Muscle of back (tissue), 11 donors: ENCODE results near the gene FZR1. TPM values are rescaled to one million over a fixed set of nuclear protein-coding genes. Genes with fewer than 3 reads are reported as not detected.
"Not testable (repeated sequence)": the region's sequence is repeated elsewhere in the genome, so short reads cannot be mapped to it uniquely, and the experiment has no call there.

Experiments used
- DNase-seq, 3 donors: peaks; one replicate each; pipeline versions ENCODE4 v3.0.0 to v3.0.0-alpha.2; 2013
- polyA plus RNA-seq, 10 donors: library from polyadenylated mRNA; unstranded; fragments of 120-200 nt; gene quantifications; one replicate each; pipeline ENCODE4 v1.2.1, GENCODE V29; 2013; ENCODE audit not compliant: insufficient read length in 10 of 10

FZR1 gene
- polyA plus RNA-seq, 10 donors: 24.6 to 34.3 (median 27.1) TPM

DNA sequence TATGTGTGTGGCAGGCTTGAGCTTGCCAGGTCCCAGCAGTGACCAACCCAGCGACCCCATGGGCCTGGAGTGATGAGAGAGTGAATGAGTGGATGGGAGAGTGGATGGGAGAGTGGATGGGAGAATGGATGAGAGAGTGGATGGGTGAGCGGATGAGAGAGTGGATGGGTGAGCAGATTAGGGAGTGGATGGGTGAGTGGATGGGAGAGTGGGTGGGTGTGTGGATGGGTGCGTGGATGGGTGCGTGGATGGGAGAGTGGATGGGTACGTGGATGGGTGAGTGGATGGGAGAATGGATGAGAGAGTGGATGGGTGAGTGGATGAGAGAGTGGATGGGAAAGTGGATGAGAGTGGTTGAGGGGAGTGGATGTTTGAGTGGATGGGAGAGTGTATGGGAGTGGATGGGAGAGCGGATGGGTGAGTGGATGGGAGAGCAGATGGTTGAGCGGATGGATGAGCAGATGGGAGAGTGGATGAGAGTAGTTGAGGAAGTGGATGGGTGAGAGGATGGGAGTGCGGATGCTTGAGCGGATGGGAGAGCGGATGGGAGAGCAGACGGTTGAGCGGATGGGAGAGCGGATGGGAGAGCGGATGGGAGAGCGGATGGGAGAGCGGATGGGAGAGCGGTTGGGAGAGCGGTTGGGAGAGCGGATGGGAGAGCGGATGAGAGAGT, 22.6 kb downstream of the FZR1 start:
- no peak for DNase-seq

GRCh38 chr19:3529299-3529698, 23.2 kb downstream of the FZR1 start:
- DNase-seq: not testable (repeated sequence)

GRCh38 chr19:3530389-3530788, 24.3 kb downstream of the FZR1 start:
- no peak for DNase-seq

DNA sequence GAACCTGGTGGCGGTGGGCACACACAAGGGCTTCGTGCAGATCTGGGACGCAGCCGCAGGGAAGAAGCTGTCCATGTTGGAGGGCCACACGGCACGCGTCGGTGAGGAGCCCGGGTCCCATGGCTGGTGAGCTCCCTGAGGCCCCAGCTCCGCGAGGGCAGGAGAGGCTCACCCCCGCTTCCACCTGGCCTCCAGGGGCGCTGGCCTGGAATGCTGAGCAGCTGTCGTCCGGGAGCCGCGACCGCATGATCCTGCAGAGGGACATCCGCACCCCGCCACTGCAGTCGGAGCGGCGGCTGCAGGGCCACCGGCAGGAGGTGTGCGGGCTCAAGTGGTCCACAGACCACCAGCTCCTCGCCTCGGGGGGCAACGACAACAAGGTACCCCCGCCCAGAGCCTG, 25.6 kb downstream of the FZR1 start:
- DNase-seq: no peak

DNA sequence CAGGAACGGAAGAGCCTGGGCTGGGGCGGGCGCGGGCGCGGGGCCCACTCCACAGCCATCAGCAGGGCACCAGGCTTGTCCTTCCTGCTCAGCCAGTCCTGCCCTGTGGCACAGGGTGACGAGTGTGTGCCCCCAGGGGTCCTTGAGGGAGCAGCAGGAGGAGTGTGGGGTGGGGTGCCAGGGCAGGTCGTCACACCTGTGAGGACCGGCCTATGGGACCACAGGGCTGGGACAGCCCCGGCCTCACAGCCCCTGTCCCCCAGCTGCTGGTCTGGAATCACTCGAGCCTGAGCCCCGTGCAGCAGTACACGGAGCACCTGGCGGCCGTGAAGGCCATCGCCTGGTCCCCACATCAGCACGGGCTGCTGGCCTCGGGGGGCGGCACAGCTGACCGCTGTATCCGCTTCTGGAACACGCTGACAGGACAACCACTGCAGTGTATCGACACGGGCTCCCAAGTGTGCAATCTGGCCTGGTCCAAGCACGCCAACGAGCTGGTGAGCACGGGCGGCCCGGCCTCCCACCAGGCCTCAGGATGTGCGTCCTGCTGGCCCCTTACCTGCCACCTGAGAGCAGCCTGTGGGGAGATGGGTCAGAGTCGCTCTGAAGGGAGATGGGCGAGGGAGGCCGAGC, 26.2 kb downstream of the FZR1 start:
- DNase-seq: no peak

DNA sequence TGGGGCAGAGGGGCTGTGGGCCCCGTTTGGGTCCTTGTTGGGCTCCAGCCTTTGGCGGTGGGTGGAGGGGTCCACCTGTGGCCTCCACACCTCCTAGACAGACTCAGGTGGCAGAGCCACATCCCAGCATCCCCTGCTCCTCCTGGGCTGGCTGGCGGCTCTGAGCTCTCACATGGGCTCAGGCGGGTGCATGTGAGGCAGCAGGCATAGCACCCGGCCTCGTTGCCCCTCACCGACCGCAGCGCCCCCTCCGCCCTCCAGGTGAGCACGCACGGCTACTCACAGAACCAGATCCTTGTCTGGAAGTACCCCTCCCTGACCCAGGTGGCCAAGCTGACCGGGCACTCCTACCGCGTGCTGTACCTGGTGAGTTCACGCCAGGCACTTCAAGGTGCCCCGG, 26.9 kb downstream of the FZR1 start:
- no peak for DNase-seq

- DNase-seq: no peak
Observed at GRCh38 chr19:3533563-3534216, 27.6 kb downstream of the FZR1 start.

- no peak for DNase-seq
Observed at GRCh38 chr19:3534375-3535234, 28.5 kb downstream of the FZR1 start.

DNA sequence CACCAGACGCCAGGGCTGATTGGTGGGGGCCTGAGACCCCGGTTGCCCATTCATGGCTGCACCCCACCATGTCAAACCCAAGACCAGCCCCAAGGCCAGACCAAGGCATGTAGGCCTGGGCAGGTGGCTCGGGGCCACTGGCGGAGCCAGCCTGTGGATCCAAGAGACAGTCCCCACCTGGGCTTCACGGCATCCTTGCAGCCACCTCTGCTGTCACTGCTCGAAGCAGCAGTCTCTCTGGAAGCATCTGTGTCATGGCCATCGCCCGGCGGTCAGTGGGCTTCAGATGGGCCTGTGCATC, 29.1 kb downstream of the FZR1 start:
- DNase-seq: no peak

GRCh38 chr19:3535563-3535965, 29.5 kb downstream of the FZR1 start:
- DNase-seq: no peak

DNA sequence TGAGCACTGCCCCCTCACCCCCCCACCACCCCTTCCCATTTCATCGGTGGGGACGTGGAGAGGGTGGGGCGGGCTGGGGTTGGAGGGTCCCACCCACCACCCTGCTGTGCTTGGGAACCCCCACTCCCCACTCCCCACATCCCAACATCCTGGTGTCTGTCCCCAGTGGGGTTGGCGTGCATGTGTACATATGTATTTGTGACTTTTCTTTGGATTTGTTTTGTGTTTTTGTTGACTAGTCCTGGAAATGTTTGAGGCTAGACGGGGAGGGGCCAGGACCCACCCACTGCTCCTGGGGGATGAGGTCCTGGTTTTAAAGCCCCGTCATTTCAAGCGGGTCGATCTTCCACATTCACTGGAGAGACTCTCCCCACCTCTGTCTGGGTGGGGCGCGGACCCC, 29.9 kb downstream of the FZR1 start:
- DNase-seq: no peak

DNA sequence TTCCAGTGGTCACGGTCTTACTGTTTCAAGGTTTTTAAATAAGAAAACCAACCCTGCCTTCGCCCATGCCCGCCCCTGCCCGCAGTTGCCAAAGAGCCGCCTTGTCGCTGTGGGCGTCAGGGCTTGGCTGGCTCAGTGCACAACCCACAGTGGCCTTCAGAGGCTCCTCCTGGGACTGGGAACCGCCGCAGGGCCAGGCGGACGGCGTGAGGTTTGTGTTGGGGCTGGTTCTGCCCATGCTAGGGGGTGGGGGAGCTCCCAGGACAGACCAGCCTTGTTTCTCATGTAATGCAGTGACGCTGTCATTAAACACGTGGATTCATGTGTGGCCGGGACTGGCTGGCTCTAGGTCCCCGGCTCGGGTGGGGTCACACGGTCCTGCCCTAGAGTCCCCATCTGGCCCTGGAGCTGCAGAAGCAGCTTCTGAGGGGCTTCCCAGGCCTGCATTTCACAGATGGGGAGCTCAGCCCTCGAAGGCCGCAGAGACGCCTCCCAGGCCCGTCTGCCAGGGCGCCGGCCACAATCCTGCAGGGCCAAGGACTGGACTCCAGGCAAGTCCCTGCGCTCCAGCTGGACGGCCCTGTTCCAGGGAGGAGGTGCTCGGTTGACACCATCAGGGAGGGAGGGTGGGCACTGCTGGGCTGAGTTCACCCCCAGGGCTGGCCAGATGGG, 30.5 kb downstream of the FZR1 start:
- no peak for DNase-seq

- DNase-seq: no peak
Observed at GRCh38 chr19:3537101-3537437, 31.0 kb downstream of the FZR1 start.

DNA sequence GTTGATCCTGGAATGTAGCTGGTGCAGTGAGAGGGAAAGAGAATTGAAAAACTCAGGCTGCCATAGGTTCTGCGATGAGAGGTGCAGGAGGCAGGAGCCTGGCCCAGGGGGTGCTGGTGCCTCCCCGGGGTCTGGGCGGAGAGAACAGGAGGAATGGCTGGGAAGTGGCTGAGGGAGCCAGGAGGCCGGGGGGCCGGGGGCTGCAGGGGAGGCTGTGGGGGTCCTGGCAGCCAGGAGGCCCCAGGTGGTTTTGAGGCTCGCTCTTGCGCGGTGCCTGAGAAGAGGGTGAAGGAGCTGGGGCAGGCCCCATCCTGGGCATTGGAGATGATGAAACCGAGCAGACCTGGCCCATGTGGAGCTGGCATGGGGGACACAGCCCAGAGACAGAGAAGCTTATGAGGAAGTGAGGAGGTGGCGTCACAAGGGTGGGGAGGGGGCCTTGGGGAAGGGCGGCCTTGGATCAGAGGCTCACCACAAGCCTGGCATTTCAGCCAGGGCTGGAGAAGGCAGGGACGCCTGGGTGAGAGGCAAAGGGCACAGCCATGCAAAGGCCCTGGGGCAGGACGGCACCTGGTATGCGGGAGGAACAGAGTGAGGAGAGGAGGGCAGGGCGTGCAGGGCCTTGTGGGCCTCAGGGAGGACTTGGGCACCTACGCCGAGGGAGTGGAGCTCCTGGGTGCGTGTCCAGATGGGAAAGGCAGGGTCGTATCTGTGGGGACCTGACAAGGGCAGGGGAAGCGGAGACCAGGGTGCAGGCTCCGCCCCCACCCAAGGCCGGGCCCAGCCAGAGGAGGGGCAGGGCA, 31.5 kb downstream of the FZR1 start:
- DNase-seq: no peak

DNA sequence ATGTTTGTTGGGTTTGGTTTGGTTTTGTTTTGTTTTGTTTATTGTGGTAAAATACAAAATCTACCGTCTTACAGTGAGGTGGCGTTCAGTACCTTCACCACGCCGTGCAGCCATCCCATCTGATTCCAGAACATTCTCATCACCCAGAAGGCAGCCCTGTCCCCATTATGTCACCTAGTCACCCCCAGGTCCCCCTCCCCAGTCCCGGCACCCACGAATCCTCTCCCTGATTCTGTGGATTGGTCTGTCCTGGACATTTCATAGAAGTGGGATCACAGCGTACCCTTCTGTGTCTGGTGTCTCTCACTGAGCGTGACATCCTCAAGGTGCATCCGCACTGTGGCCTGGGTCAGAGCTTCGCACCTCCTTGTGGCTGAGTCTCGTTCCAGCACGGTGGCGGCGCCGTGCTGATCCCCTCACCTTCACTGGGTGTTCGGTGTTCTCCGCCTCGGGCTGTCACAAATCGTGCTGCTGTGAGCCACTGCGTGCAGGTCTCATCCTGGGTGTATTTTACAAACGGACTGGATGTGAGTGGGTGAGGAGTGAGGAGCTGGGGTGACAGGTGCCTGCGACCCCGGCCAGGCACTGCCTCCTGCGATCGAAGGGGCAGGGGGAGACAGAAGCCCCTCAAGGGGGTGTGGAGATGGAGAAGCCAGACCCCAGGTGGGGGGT, 32.3 kb downstream of the FZR1 start:
- no peak for DNase-seq

GRCh38 chr19:3538965-3539755, 33.0 kb downstream of the FZR1 start, which contains the start of gene TEKTIP1:
TSS of gene TEKTIP1 (plus strand) at chr19:3539174. CDS start at chr19:3539178, 4 bp downstream.
- no peak for DNase-seq

- no peak for DNase-seq
Observed at GRCh38 chr19:3539756-3540118, 33.6 kb downstream of the FZR1 start.

- no peak for DNase-seq
Observed at GRCh38 chr19:3543150-3544057, 37.3 kb downstream of the FZR1 start.

GRCh38 chr19:3544058-3544376, 37.9 kb downstream of the FZR1 start:
- DNase-seq: no peak
